Measurements from ENCODE around the gene SKAP1.

GRCh38 chr17:48161127-48161905, 268.7 kb downstream of the SKAP1 start:
- no peak for TF ChIP-seq EP300 (IDR thresholded peaks at IDR 0.05)
- TF ChIP-seq, protein P1, sequence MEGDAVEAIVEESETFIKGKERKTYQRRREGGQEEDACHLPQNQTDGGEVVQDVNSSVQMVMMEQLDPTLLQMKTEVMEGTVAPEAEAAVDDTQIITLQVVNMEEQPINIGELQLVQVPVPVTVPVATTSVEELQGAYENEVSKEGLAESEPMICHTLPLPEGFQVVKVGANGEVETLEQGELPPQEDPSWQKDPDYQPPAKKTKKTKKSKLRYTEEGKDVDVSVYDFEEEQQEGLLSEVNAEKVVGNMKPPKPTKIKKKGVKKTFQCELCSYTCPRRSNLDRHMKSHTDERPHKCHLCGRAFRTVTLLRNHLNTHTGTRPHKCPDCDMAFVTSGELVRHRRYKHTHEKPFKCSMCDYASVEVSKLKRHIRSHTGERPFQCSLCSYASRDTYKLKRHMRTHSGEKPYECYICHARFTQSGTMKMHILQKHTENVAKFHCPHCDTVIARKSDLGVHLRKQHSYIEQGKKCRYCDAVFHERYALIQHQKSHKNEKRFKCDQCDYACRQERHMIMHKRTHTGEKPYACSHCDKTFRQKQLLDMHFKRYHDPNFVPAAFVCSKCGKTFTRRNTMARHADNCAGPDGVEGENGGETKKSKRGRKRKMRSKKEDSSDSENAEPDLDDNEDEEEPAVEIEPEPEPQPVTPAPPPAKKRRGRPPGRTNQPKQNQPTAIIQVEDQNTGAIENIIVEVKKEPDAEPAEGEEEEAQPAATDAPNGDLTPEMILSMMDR (IDR thresholded peaks at IDR 0.05): no peak

Data from upper lobe of left lung (tissue), 4 donors.